GM12878 (cell line): ENCODE results near the gene KLF6. TPM values are rescaled to one million over a fixed set of nuclear protein-coding genes. Genes with fewer than 3 reads are reported as not detected.

Source experiments
- ATAC-seq: fragments of 200-7000 bp; cut with Tn5 transposase; 3 replicates; pipeline ENCODE4 v1.9.1; 2020; ENCODE audit warnings: mild to moderate bottlenecking, moderate library complexity
- BruUV-seq: library from RNA; stranded (reverse); fragments of 400-500 nt; replicated peaks from 2 replicates; lab custom pipeline; 2021; lab: Mats Ljungman, UMichigan
- CTCF ChIA-PET: fragments of 300-600 bp; sonication (Branson Sonifier 250); formaldehyde crosslinking; extraction: SDS; loops from one replicate; lab custom pipeline; 2021; ENCODE audit warnings: inconsistent platforms; lab: Yijun Ruan, JAX
- POLR2A ChIA-PET: fragments of 350-600 bp; formaldehyde crosslinking; extraction: SDS; loops from one replicate; lab custom pipeline; 2021; ENCODE audit warnings: inconsistent platforms; lab: Charles Lee
- RAD21 ChIA-PET: fragments of 300-600 bp; sonication (Branson Sonifier 250); formaldehyde crosslinking; loops from one replicate; lab custom pipeline; 2023; ENCODE audit warnings: antibody characterized with exemption; ENCODE audit not compliant: unreplicated experiment; lab: Charles Lee
- SMC1A ChIA-PET: fragments of 300-600 bp; sonication (Branson Sonifier 250); formaldehyde crosslinking; loops from one replicate; lab custom pipeline; 2023; ENCODE audit not compliant: unreplicated experiment, uncharacterized antibody; lab: Charles Lee
- DNase-seq: peaks from one replicate; pipeline ENCODE4 v3.0.0-alpha.2; 2011; ENCODE audit warnings: low read depth, low spot score
- FAIRE-seq: peaks from 3 replicates; lab custom pipeline; 2011; peaks lifted over from hg19 to GRCh38; lab: Jason Lieb, UNC
- H2AFZ ChIP-seq: 2 replicates; pipeline ENCODE4 v1.6.0; 2011; ENCODE audit warnings: low read depth, low read length, control low read depth; ENCODE audit not compliant: control insufficient read depth
- H3K27ac ChIP-seq: 2 replicates; pipeline ENCODE4 v1.5.1; 2011; ENCODE audit warnings: control low read depth; ENCODE audit not compliant: control insufficient read depth, insufficient read depth
- H3K27me3 ChIP-seq, 2 experiments: replicated peaks in 1 of 2; 2 replicates each; pipeline versions ENCODE4 v1.6.0 to v1.6.1; 2011; ENCODE audit warnings: low read length in 1 of 2; ENCODE audit not compliant: control insufficient read depth in 2 of 2, insufficient read depth in 2 of 2
- H3K36me3 ChIP-seq, 2 experiments: 2 replicates each; pipeline ENCODE4 v1.5.1; 2011; ENCODE audit warnings: low read length in 1 of 2; ENCODE audit not compliant: control insufficient read depth in 2 of 2, insufficient read depth in 2 of 2
- H3K4me1 ChIP-seq: 2 replicates; pipeline ENCODE4 v1.6.1; 2011; ENCODE audit warnings: mild to moderate bottlenecking, low read length, moderate library complexity, mixed read lengths; ENCODE audit not compliant: control insufficient read depth, insufficient read depth
- H3K4me2 ChIP-seq: 2 replicates; pipeline ENCODE4 v1.6.0; 2011; ENCODE audit warnings: control low read depth; ENCODE audit not compliant: control insufficient read depth, insufficient read depth
- H3K4me3 ChIP-seq: fragments of 200-600 bp; sonication (generic); 2 replicates; pipeline ENCODE4 v1.5.1; 2016
- H3K79me2 ChIP-seq: 2 replicates; pipeline ENCODE4 v1.6.0; 2011; ENCODE audit warnings: low read length; ENCODE audit not compliant: control insufficient read depth, insufficient read depth
- H3K9ac ChIP-seq: 2 replicates; pipeline ENCODE4 v1.8.0; 2011; ENCODE audit warnings: low read length, control low read depth, mixed read lengths; ENCODE audit not compliant: control insufficient read depth, insufficient read depth
- H3K9me3 ChIP-seq: replicated peaks from 3 replicates; pipeline ENCODE4 v1.5.1; 2011; ENCODE audit warnings: mild to moderate bottlenecking, low read length; ENCODE audit not compliant: control insufficient read depth, insufficient read depth
- H4K20me1 ChIP-seq: 2 replicates; pipeline ENCODE4 v1.6.0; 2011; ENCODE audit not compliant: control insufficient read depth, insufficient read depth
- WGBS: methylation state at CpG from one replicate; pipeline ENCODE4 v1.1.6; 2016; ENCODE audit warnings: low lambda C conversion rate; ENCODE audit not compliant: insufficient replicate concordance, insufficient coverage; ENCODE audit errors: missing lambda C conversion rate; 5-methylcytosine and 5-hydroxymethylcytosine counted together
- in situ Hi-C: fragments of 300-500 bp; cut with MboI; formaldehyde crosslinking; loops from 9 replicates; pipeline ENCODE4 v1.14.3; 2018; ENCODE audit warnings: mixed read lengths
- intact Hi-C: fragments of 100-400 bp; cut with micrococcal nuclease; formaldehyde crosslinking; loops from one replicate; pipeline ENCODE4 v1.14.2; 2022; ENCODE audit not compliant: unreplicated experiment
- polyA plus RNA-seq, 11 experiments: library from polyadenylated mRNA; depleted of rRNA in 4 of 11; unstranded in 6 of 11; stranded (reverse) in 5 of 11; fragments of >200 nt; fragmentation: Nextera tagmentation in 4 of 11; fragmentation: Illumina TruSeq in 1 of 11; extraction: Ambion mirVana in 4 of 11; extraction: Trizol in 1 of 11; gene quantifications; 1 replicate in 1 of 11; 2 replicates in 10 of 11; pipeline versions ENCODE4 v1.2.1 to v1.2.3, GENCODE V29; 2011 to 2016; ENCODE audit warnings: inconsistent platforms in 2 of 11, missing spikeins in 2 of 11, low read depth in 1 of 11
- total RNA-seq, 4 experiments: library from RNA; depleted of rRNA in 3 of 4; stranded (reverse); fragments of >200 nt in 3 of 4; fragmentation: Illumina TruSeq in 1 of 4; extraction: Trizol in 1 of 4; gene quantifications; 2 replicates each; pipeline versions ENCODE4 v1.2.1 to v1.2.3, GENCODE V29; 2013 to 2021
- TF ChIP-seq, protein P1 (sequence below): fragments of 450-650 bp; IDR thresholded peaks from 2 replicates; pipeline ENCODE4 v1.6.1; 2016; ENCODE audit warnings: mild to moderate bottlenecking, moderate library complexity, borderline replicate concordance

Gene KLF6
- total and polyA plus RNA-seq, 10 of the 15 experiments (the other 5 are each of a cell fraction or from before 2014, with no cell fraction given), result 7.4 to 54.1 (median 23.5) TPM

DNA sequence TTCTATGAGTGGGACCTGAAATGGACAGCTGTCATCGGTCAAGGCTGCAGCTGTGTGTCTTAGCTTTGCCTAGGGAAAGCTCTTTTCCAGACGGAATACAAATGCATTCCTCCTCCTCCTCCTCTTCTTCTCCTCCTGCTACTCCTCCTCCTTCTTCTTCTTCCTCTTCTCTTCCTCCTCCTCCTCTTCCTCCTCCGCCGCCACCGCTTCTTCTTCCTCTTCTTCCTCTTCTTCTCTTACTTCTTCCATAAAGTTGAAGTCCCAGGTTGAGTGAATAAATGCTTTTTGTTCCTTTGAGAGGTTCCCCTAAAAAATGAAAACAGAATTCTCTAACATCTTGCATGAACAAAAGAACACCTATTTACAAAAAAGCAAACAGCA, 28.7 kb downstream of the KLF6 start:
- H3K4me3 ChIP-seq, result no peak overlapping the region
- peaks cover 29% of the 10 kb centered on the region for H3K4me1 ChIP-seq
- POLR2A ChIA-PET, result interaction anchor here (1.3 to 4.7 kb wide), 4 partner anchors 22 to 80 kb away, joined by 3 to 27 read pairs (median 6); no protein-coding TSS in a partner anchor
- in situ Hi-C loops, result no loop called here
- BruUV-seq, result no TSS peak
- TF ChIP-seq, protein P1, sequence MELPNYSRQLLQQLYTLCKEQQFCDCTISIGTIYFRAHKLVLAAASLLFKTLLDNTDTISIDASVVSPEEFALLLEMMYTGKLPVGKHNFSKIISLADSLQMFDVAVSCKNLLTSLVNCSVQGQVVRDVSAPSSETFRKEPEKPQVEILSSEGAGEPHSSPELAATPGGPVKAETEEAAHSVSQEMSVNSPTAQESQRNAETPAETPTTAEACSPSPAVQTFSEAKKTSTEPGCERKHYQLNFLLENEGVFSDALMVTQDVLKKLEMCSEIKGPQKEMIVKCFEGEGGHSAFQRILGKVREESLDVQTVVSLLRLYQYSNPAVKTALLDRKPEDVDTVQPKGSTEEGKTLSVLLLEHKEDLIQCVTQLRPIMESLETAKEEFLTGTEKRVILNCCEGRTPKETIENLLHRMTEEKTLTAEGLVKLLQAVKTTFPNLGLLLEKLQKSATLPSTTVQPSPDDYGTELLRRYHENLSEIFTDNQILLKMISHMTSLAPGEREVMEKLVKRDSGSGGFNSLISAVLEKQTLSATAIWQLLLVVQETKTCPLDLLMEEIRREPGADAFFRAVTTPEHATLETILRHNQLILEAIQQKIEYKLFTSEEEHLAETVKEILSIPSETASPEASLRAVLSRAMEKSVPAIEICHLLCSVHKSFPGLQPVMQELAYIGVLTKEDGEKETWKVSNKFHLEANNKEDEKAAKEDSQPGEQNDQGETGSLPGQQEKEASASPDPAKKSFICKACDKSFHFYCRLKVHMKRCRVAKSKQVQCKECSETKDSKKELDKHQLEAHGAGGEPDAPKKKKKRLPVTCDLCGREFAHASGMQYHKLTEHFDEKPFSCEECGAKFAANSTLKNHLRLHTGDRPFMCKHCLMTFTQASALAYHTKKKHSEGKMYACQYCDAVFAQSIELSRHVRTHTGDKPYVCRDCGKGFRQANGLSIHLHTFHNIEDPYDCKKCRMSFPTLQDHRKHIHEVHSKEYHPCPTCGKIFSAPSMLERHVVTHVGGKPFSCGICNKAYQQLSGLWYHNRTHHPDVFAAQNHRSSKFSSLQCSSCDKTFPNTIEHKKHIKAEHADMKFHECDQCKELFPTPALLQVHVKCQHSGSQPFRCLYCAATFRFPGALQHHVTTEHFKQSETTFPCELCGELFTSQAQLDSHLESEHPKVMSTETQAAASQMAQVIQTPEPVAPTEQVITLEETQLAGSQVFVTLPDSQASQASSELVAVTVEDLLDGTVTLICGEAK, result no peak
- DNase-seq (no peak), ATAC-seq (no peak), FAIRE-seq (no peak)
- no peaks in the 10 kb centered on the region for H3K79me2 ChIP-seq
- H4K20me1 ChIP-seq, result no peaks in the 10 kb centered on the region
- intact Hi-C loops, result no loop called here
- 83% methylated on average over 5 of the region's 5 CpGs for WGBS
- no peak overlapping the region for H2AFZ ChIP-seq
- RAD21 ChIA-PET, result interaction anchor here (0.6 to 3.0 kb wide), 4 partner anchors 27 to 80 kb away, joined by 4 to 43 read pairs (median 11); partner anchors contain the start of gene KLF6
- H3K27ac ChIP-seq, result no peak overlapping the region
- no peaks in the 10 kb centered on the region; the same call in 2 of the 3 replicates for H3K9me3 ChIP-seq
- SMC1A ChIA-PET, result interaction anchor here (0.6 to 3.2 kb wide), 13 partner anchors 8 to 240 kb away, joined by 3 to 30 read pairs (median 4); no protein-coding TSS in a partner anchor
- no peaks in the 10 kb centered on the region for H3K27me3 ChIP-seq
- H3K4me2 ChIP-seq, result no peak overlapping the region
- H3K9ac ChIP-seq, result no peak overlapping the region
- CTCF ChIA-PET, result interaction anchor here (1.6 to 2.8 kb wide), 3 partner anchors 15 to 25 kb away, joined by 5 to 12 read pairs (median 5); no protein-coding TSS in a partner anchor
- H3K36me3 ChIP-seq, result no peaks in the 10 kb centered on the region
